Inflammatory macrophage treated with lipopolysaccharide for 1 hour (primary cell): ENCODE results near the gene KRT34.

Source experiments
- DNase-seq, 2 donors: peaks; one replicate each; pipeline ENCODE4 v3.0.0-alpha.2; 2020 to 2022

The KRT34 gene

GRCh38 chr17:41328207-41328606 lies 53.9 kb downstream of the KRT34 start:
- no peak for DNase-seq
